ENCODE results near the gene SRRM1. TPM values are rescaled to one million over a fixed set of nuclear protein-coding genes. Genes with fewer than 3 reads are reported as not detected.

Gene SRRM1
- total and polyA plus RNA-seq, 2 of the 8 experiments (the other 6 are each of a cell fraction or from before 2014, with no cell fraction given): 77.1 to 255 TPM

DNA sequence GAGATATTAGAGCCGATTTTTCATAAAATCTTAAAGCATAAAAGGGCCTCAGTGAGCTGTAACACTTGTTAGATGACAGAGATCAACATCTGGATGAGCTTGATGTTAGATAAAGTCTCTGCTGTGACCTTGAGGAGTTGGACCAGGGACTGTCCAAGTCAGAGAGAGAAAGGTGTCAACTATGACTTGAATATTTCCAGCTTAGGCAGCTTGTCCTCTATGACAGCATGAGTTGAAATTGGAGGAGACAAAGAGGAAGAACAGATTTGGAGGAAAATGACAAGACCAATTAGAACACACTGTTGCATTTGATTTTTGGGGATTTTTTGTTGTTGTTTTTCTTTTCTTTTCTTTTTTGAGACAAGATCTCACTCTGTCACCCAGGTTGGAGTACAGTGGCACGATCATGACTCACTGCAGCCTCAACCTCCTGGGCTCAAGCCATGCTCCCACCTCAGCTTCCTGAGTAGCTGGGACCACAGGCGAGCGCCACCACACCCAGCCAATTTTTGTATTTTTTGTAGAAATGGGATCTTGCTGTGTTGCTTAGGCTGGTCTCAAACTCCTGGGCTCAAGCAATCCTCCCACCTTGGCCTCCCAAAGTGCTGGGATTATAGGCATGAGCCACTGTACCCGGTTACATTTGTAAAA, 66.8 kb downstream of the SRRM1 start:
- H3K4me1 ChIP-seq (replicated peaks in 1 of 4; ENCODE audit: control insufficient read depth in 3 of 4, insufficient read depth in 4 of 4, low read length in 3 of 4): peaks cover 2 to 8% (median 6%) of the 10 kb centered on the region in 4 experiments; a peak in 4 of 7 replicates
- H2AFZ ChIP-seq (ENCODE audit: low read length): no peak overlapping the region
- WGBS, 2 experiments (ENCODE audit: extremely low coverage in 1 of 2, insufficient coverage in 1 of 2, insufficient read length in 1 of 2, insufficient replicate concordance in 2 of 2, low coverage in 1 of 2, low lambda C conversion rate in 2 of 2, missing lambda C conversion rate in 1 of 2): 86% methylated on average over 5 of the region's 5 CpGs; no CpG with 5 or more reads in 1 of the 2 experiments
- no peak overlapping the region for H3K9ac ChIP-seq (replicated peaks in 1 of 4; ENCODE audit: extremely low read depth in 1 of 4, low read depth in 3 of 4, low read length in 3 of 4)
- no peak overlapping the region for H2BK120ac ChIP-seq (replicated peaks; ENCODE audit: low read depth, low read length)
- DNase-seq (ENCODE audit: low read depth in 1 of 2, low spot score in 2 of 2) (no peak), FAIRE-seq (no peak)
- CTCF ChIA-PET (ENCODE audit: partially characterized antibody): interaction anchor here (0.8 to 1.3 kb wide), 3 partner anchors 17 to 191 kb away, joined by 3 to 4 read pairs (median 3); no protein-coding TSS in a partner anchor
- POLR2A ChIA-PET (ENCODE audit: partially characterized antibody): interaction anchor here (0.7 kb wide), 2 partner anchors 13 to 30 kb away, joined by 3 to 5 read pairs; no protein-coding TSS in a partner anchor
- H3K79me1 ChIP-seq (ENCODE audit: low read depth, low read length): no peaks in the 10 kb centered on the region
- H4K91ac ChIP-seq (replicated peaks; ENCODE audit: insufficient read length, low read length): no peak overlapping the region
- no peak overlapping the region for H3K4me2 ChIP-seq (ENCODE audit: insufficient read depth in 1 of 2, low read depth in 2 of 2, low read length in 2 of 2)
- H3K9me3 ChIP-seq (ENCODE audit: insufficient read depth in 2 of 2, low read depth in 1 of 2, low read length in 1 of 2): no peaks in the 10 kb centered on the region
- no peak overlapping the region for H2BK12ac ChIP-seq (ENCODE audit: low read depth, low read length)
- H3K79me2 ChIP-seq (ENCODE audit: control insufficient read depth in 1 of 2, insufficient read depth in 2 of 2, low read length in 2 of 2): no peaks in the 10 kb centered on the region
- no peak overlapping the region for H2BK15ac ChIP-seq (ENCODE audit: low read length)
- no peak overlapping the region for H2BK20ac ChIP-seq (ENCODE audit: low read length)
- H3K56ac ChIP-seq (replicated peaks; ENCODE audit: insufficient read length, low read depth, low read length): no peak overlapping the region
- H4K8ac ChIP-seq (ENCODE audit: extremely low read depth, insufficient read depth, low read length): no peak overlapping the region
- no peak overlapping the region for H3K4me3 ChIP-seq (ENCODE audit: extremely low read depth in 1 of 4, insufficient read depth in 2 of 4, low read depth in 3 of 4, low read length in 4 of 4)
- no peak overlapping the region for H3K27ac ChIP-seq (ENCODE audit: low read depth, low read length)
- H3K36me3 ChIP-seq (ENCODE audit: control insufficient read depth in 2 of 4, insufficient read depth in 4 of 4, low read length in 3 of 4): no peaks in the 10 kb centered on the region
- H3K23me2 ChIP-seq (ENCODE audit: low read depth, low read length): no peaks in the 10 kb centered on the region
- H3K23ac ChIP-seq (ENCODE audit: insufficient read length): no peak overlapping the region
- no peaks in the 10 kb centered on the region for H4K20me1 ChIP-seq (replicated peaks in 1 of 2; ENCODE audit: control insufficient read depth in 1 of 2, insufficient read depth in 2 of 2, low read length in 2 of 2)
- H2BK5ac ChIP-seq (ENCODE audit: low read depth, low read length): no peak overlapping the region
- H3K4ac ChIP-seq (replicated peaks; ENCODE audit: insufficient read length, low read depth, low read length): no peak overlapping the region
- H3K18ac ChIP-seq (ENCODE audit: extremely low read depth, low read length): no peak overlapping the region
- no peak for TF ChIP-seq KDM1A (IDR thresholded peaks at IDR 0.05; ENCODE audit: borderline replicate concordance, low read length)
- no peak for TF ChIP-seq NANOG (IDR thresholded peaks at IDR 0.05; ENCODE audit: insufficient read depth, low read depth, low read length, poor library complexity, severe bottlenecking)
- TF ChIP-seq SP1 (IDR thresholded peaks at IDR 0.05; ENCODE audit: low read depth, low read length): no peak
- no peak for TF ChIP-seq POLR2A (IDR thresholded peaks at IDR 0.05; ENCODE audit: control extremely low read depth in 1 of 2, low read depth in 2 of 2, low read length in 2 of 2)
- no peak for TF ChIP-seq EP300 (IDR thresholded peaks at IDR 0.05; ENCODE audit: borderline replicate concordance in 1 of 2, low read depth in 2 of 2, low read length in 2 of 2)
- H3K14ac ChIP-seq (ENCODE audit: insufficient read length): no peak overlapping the region
- H4K5ac ChIP-seq (ENCODE audit: insufficient read length, low read depth, low read length): no peak overlapping the region
- H3K27me3 ChIP-seq (replicated peaks in 1 of 4; ENCODE audit: control insufficient read depth in 3 of 4, extremely low read depth in 1 of 4, insufficient read depth in 3 of 4, low read length in 3 of 4): no peaks in the 10 kb centered on the region
- no peak overlapping the region for H2AK5ac ChIP-seq (ENCODE audit: low read depth, low read length)

Data from H1 (cell line).